AG04449 (cell line): ENCODE measurements around the gene ZNF701.

Experiments used
- CTCF ChIA-PET: fragments of 350-600 bp; formaldehyde crosslinking; extraction: SDS; loops from one replicate; lab custom pipeline; 2021; ENCODE audit warnings: antibody characterized with exemption; lab: Yijun Ruan, JAX
- POLR2A ChIA-PET: fragments of 400-600, 350-600 bp; formaldehyde crosslinking; extraction: SDS; loops from one replicate; lab custom pipeline; 2020; ENCODE audit warnings: antibody characterized with exemption, inconsistent platforms; lab: Yijun Ruan, JAX
- DNase-seq: peaks from one replicate; pipeline ENCODE4 v3.0.0-alpha.2; 2010; ENCODE audit warnings: low read depth, low spot score
- H3K4me3 ChIP-seq: 2 replicates; pipeline ENCODE4 v1.5.1; 2011; ENCODE audit warnings: low read depth, mild to moderate bottlenecking, control low read depth, low read length
- TF ChIP-seq, protein P1 (sequence below): IDR thresholded peaks from one replicate; pipeline ENCODE4 v1.5.1; 2011; ENCODE audit warnings: mild to moderate bottlenecking, moderate library complexity, low read length, control low read depth, inconsistent platforms; ENCODE audit not compliant: insufficient read depth; ENCODE audit errors: missing control alignments

Gene ZNF701

DNA sequence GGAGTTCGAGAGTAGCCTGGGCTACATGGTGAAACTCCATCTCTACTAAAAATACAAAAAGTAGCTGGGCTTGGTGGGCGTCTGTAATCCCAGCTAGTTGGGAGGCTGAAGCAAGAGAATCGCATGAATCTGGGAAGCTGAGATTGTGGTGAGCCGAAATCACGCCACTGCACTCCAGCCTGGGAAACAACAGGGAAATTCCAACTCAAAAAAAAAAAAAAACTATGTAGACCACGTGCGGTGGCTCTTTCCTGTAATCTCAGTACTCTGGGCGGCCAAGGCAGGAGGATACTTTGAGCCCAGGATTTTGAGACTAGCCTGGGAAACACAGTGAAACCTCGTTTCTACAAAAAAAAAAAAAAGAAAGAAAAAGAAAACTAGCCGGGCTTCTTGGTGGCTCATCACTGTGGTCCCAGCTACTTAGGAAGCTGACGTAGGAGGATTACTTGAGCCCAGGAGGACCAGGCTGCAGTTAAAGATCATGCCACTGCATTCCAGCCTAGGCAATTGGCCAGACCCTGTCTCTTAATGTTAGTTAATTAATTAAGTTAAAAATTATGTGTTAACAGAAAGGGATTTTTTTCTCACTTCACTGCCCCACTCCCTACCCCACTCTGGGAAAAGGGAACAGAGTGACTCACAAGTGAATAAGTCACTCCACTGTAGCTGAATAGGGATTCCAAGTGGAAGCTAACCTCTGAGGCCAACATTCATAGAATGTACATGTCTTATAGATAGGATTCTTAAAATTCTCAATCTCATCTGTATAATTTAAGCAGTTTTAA is 65.9 kb downstream of the ZNF701 start:
- no peak overlapping the region for H3K4me3 ChIP-seq
- TF ChIP-seq, protein P1, sequence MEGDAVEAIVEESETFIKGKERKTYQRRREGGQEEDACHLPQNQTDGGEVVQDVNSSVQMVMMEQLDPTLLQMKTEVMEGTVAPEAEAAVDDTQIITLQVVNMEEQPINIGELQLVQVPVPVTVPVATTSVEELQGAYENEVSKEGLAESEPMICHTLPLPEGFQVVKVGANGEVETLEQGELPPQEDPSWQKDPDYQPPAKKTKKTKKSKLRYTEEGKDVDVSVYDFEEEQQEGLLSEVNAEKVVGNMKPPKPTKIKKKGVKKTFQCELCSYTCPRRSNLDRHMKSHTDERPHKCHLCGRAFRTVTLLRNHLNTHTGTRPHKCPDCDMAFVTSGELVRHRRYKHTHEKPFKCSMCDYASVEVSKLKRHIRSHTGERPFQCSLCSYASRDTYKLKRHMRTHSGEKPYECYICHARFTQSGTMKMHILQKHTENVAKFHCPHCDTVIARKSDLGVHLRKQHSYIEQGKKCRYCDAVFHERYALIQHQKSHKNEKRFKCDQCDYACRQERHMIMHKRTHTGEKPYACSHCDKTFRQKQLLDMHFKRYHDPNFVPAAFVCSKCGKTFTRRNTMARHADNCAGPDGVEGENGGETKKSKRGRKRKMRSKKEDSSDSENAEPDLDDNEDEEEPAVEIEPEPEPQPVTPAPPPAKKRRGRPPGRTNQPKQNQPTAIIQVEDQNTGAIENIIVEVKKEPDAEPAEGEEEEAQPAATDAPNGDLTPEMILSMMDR = no peak
- no peak for DNase-seq
- ChIA-PET POLR2A (no interaction called here), CTCF (no interaction called here)
